Sigmoid colon (tissue), 4 donors: ENCODE results near the gene LILRA1.

Experiments
- CTCF ChIP-seq, 4 experiments: fragments of 450-650 bp in 3 of 4; fragments of 200-600 bp in 1 of 4; IDR thresholded peaks; one replicate each; pipeline ENCODE4 v1.5.1; 2016 to 2019; ENCODE audit warnings: antibody characterized with exemption in 4 of 4, mild to moderate bottlenecking in 3 of 4, moderate library complexity in 2 of 4
- EP300 ChIP-seq, 4 donors: sonication (generic); formaldehyde crosslinking; IDR thresholded peaks; one replicate each; pipeline ENCODE4 v1.6.1; 2017; ENCODE audit warnings: antibody characterized with exemption in 4 of 4

GRCh38 chr19:54607785-54608150 is 14.3 kb downstream of the LILRA1 start:
- TF ChIP-seq CTCF (IDR thresholded peaks at IDR 0.05): no peak
- TF ChIP-seq EP300 (IDR thresholded peaks at IDR 0.05): no peak
